C4-2B (cell line): Measurements from ENCODE around the gene NUMB.
"Not testable (repeated sequence)": the region's sequence is repeated elsewhere in the genome, so short reads cannot be mapped to it uniquely, and the experiment has no call there.

Experiments
- ZFX ChIP-seq: fragments of 450-650 bp; IDR thresholded peaks from 2 replicates; pipeline ENCODE4 v1.6.1; 2017
- TF ChIP-seq, protein P1 (sequence below): fragments of 450-650 bp; conservative IDR thresholded peaks from 2 replicates; pipeline ENCODE4 v1.5.1; 2017; ENCODE audit warnings: mild to moderate bottlenecking

DNA sequence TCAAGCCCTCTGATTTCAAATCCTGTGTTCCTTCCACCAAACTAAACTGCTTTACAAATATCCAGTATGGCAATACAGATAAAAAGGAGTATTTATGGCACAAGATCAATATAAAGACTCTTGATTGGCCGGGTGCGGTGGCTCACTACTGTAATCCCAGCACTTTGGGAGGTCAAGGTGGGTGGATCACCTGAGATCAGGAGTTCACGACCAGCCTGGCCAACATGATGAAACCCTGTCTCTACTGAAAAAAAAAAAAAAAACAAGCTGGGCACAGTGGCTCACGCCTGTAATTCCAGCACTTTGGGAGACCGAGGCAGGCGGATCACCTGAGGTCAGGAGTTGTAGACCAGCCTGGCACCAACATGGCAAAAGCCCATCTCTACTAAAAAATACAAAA lies 35.3 kb downstream of the NUMB start:
- TF ChIP-seq, protein P1, sequence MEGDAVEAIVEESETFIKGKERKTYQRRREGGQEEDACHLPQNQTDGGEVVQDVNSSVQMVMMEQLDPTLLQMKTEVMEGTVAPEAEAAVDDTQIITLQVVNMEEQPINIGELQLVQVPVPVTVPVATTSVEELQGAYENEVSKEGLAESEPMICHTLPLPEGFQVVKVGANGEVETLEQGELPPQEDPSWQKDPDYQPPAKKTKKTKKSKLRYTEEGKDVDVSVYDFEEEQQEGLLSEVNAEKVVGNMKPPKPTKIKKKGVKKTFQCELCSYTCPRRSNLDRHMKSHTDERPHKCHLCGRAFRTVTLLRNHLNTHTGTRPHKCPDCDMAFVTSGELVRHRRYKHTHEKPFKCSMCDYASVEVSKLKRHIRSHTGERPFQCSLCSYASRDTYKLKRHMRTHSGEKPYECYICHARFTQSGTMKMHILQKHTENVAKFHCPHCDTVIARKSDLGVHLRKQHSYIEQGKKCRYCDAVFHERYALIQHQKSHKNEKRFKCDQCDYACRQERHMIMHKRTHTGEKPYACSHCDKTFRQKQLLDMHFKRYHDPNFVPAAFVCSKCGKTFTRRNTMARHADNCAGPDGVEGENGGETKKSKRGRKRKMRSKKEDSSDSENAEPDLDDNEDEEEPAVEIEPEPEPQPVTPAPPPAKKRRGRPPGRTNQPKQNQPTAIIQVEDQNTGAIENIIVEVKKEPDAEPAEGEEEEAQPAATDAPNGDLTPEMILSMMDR = not testable (repeated sequence)
- not testable (repeated sequence) for TF ChIP-seq ZFX
